GM12873 (cell line): ENCODE results near the gene PHKB.

ENCODE experiments used
- TF ChIP-seq, protein P1 (sequence below): IDR thresholded peaks from 2 replicates; pipeline ENCODE4 v1.5.1; 2012; ENCODE audit warnings: low read depth, mild to moderate bottlenecking, moderate library complexity, low read length, control low read depth; ENCODE audit not compliant: insufficient read depth; ENCODE audit errors: missing control alignments

Gene PHKB

DNA sequence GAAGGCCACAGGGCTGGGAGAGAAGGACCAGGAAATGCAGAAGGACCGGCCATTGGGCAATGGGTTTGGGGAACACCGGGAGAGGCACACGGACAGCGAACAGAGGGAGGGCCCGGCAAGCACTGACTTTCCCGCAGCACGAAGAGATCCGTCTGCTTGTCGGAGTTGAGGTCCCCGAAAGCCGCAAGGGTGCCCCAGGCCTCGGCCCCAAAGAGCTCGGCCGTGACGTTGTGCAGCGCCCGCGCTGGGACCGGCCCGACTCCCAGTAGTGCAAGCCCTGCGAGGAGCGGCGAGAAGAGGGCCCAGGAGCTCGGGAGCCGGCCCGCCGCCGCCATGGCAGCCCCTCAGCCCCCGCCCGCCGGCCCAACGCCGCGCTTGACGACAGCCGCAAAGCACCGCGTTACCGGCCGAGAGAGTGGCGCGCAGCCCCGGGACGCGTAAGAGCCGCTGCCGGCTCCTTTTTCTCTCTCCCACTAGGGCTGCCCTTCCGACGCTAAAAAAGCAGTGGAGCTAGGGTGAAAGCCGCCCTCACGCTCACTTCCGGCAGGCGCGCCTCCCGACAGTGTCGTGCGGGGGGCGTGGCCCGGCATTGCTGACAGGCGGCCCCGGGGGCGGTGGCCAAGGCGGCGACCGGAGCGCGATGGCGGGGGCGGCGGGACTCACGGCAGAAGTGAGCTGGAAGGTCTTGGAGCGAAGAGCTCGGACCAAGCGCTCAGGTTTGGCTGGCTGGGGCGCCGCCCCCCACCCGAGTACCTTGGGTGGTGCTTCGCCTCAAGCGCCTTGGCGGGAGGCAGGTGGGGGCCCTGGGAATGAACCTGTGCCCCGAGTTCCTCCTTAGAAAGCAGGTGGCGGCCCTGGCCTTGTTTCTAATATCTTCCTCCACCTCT, at the start of gene PHKB, which contains the start of gene ITFG1:
Gene PHKB, plus strand, starts transcription at position 621 of the 887 bp plus-strand sequence. Its CDS starts 20 bp downstream, at position 641.
Gene ITFG1, minus strand, starts transcription at position 353 of the 887 bp plus-strand sequence. Its CDS starts 18 bp downstream, at position 335.
- TF ChIP-seq, protein P1, sequence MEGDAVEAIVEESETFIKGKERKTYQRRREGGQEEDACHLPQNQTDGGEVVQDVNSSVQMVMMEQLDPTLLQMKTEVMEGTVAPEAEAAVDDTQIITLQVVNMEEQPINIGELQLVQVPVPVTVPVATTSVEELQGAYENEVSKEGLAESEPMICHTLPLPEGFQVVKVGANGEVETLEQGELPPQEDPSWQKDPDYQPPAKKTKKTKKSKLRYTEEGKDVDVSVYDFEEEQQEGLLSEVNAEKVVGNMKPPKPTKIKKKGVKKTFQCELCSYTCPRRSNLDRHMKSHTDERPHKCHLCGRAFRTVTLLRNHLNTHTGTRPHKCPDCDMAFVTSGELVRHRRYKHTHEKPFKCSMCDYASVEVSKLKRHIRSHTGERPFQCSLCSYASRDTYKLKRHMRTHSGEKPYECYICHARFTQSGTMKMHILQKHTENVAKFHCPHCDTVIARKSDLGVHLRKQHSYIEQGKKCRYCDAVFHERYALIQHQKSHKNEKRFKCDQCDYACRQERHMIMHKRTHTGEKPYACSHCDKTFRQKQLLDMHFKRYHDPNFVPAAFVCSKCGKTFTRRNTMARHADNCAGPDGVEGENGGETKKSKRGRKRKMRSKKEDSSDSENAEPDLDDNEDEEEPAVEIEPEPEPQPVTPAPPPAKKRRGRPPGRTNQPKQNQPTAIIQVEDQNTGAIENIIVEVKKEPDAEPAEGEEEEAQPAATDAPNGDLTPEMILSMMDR, result no peak

DNA sequence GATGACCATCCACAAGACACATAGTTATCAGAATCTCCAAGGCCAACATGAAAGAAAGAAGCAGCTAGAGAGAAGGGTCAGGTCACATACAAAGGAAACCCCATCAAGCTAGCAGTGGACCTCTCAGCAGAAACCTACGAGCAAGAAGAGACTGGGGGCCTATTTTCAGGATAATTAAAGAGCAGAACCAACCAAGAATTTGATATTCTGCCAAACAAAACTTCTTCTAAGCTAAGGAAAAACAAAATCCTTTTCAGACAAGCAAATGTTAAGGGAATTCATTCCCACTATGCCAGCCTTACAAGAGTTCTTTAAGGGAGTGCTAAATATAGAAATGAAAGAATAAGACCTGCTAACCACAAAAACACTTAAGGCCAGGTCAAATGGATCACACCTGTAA, 48.1 kb upstream of the PHKB start:
- TF ChIP-seq, protein P1, result no peak

GRCh38 chr16:47416869-47417268, 44.3 kb upstream of the PHKB start:
- TF ChIP-seq, protein P1, result no peak

- TF ChIP-seq, protein P1, result peak; percentile 5
Observed at GRCh38 chr16:47424846-47425245, 36.3 kb upstream of the PHKB start.

- TF ChIP-seq, protein P1, result no peak
Observed at GRCh38 chr16:47426806-47427205, 34.3 kb upstream of the PHKB start.

DNA sequence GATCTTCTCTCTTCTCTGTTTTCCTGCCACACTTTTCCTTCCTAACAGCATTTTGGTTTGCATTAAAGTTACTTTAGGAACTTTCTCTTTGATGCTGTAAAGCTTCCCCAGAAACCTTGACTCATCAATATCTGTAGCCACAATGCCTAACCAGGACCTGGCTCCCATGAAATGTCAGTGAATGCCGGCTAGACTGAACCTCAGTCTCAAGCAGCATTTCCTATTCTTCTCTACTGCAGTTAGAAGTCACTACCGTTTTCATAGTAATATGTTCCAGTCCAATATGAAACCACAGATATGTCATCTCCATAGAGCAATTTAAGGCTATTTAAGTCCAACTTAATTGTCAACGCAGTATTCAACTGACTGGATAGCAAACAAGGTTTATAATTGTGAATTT, 29.2 kb upstream of the PHKB start:
- TF ChIP-seq, protein P1, result no peak

GRCh38 chr16:47446431-47446830, 14.7 kb upstream of the PHKB start:
- TF ChIP-seq, protein P1, result no peak
